H1 (cell line): ENCODE results near the gene ASAP2. TPM values are rescaled to one million over a fixed set of nuclear protein-coding genes. Genes with fewer than 3 reads are reported as not detected.

Source experiments
- CTCF ChIA-PET: fragments of 300-600 bp; sonication (Branson Sonifier 250); formaldehyde crosslinking; loops from one replicate; lab custom pipeline; 2021; ENCODE audit not compliant: partially characterized antibody; lab: Charles Lee
- POLR2A ChIA-PET: fragments of 300-600 bp; sonication (Branson Sonifier 250); formaldehyde crosslinking; loops from one replicate; lab custom pipeline; 2021; ENCODE audit warnings: inconsistent platforms; ENCODE audit not compliant: partially characterized antibody; lab: Charles Lee
- DNase-seq, 2 experiments: peaks; one replicate each; pipeline versions ENCODE4 v3.0.0 to v3.0.0-alpha.2; 2010 to 2022; ENCODE audit warnings: low spot score in 2 of 2, low read depth in 1 of 2, mixed read lengths in 1 of 2
- FAIRE-seq: peaks from 2 replicates; lab custom pipeline; 2011; peaks lifted over from hg19 to GRCh38; lab: Jason Lieb, UNC
- H2AFZ ChIP-seq: 2 replicates; pipeline ENCODE4 v1.8.1; 2012; ENCODE audit warnings: low read length, inconsistent platforms
- H2AK5ac ChIP-seq: 2 replicates; pipeline ENCODE4 v1.6.1; 2013; ENCODE audit warnings: low read depth, low read length
- H2BK120ac ChIP-seq: replicated peaks from 2 replicates; pipeline ENCODE3; 2013; ENCODE audit warnings: low read depth, low read length, inconsistent platforms
- H2BK12ac ChIP-seq: 2 replicates; pipeline ENCODE4 v1.6.1; 2013; ENCODE audit warnings: low read depth, low read length
- H2BK15ac ChIP-seq: 2 replicates; pipeline ENCODE4 v1.6.1; 2013; ENCODE audit warnings: low read length
- H2BK20ac ChIP-seq: 2 replicates; pipeline ENCODE4 v1.6.1; 2013; ENCODE audit warnings: low read length
- H2BK5ac ChIP-seq: 2 replicates; pipeline ENCODE4 v1.6.1; 2013; ENCODE audit warnings: low read depth, low read length
- H3K14ac ChIP-seq: 2 replicates; pipeline ENCODE4 v1.6.1; 2013; ENCODE audit warnings: inconsistent platforms; ENCODE audit not compliant: insufficient read length
- H3K18ac ChIP-seq: 2 replicates; pipeline ENCODE4 v1.6.1; 2013; ENCODE audit warnings: low read length; ENCODE audit errors: extremely low read depth
- H3K23ac ChIP-seq: 2 replicates; pipeline ENCODE4 v1.6.1; 2013; ENCODE audit warnings: inconsistent platforms; ENCODE audit not compliant: insufficient read length
- H3K23me2 ChIP-seq: 2 replicates; pipeline ENCODE4 v1.6.1; 2013; ENCODE audit warnings: low read depth, low read length
- H3K27ac ChIP-seq: 2 replicates; pipeline ENCODE4 v1.6.1; 2011; ENCODE audit warnings: low read depth, low read length, inconsistent platforms
- H3K27me3 ChIP-seq, 4 experiments: replicated peaks in 1 of 4; 1 replicate in 1 of 4; 2 replicates in 3 of 4; pipeline versions ENCODE4 v1.6.1 to v1.8.1; 2011 to 2013; ENCODE audit warnings: low read length in 3 of 4, mild to moderate bottlenecking in 3 of 4, inconsistent platforms in 2 of 4, mixed read lengths in 2 of 4, moderate library complexity in 1 of 4; ENCODE audit not compliant: control insufficient read depth in 3 of 4, insufficient read depth in 3 of 4; ENCODE audit errors: extremely low read depth in 1 of 4
- H3K36me3 ChIP-seq, 4 experiments: 2 replicates each; pipeline versions ENCODE4 v1.6.1 to v1.8.1; 2011 to 2013; ENCODE audit warnings: mild to moderate bottlenecking in 4 of 4, low read length in 3 of 4, moderate library complexity in 2 of 4, control low read depth in 1 of 4, inconsistent platforms in 1 of 4; ENCODE audit not compliant: insufficient read depth in 4 of 4, control insufficient read depth in 2 of 4
- H3K4ac ChIP-seq: replicated peaks from 2 replicates; pipeline ENCODE3; 2013; ENCODE audit warnings: low read length, low read depth, mixed read lengths, inconsistent platforms; ENCODE audit not compliant: insufficient read length
- H3K4me1 ChIP-seq, 4 experiments: replicated peaks in 1 of 4; 1 replicate in 1 of 4; 2 replicates in 3 of 4; pipeline versions ENCODE4 v1.6.1 to v1.8.1; 2011 to 2013; ENCODE audit warnings: low read length in 3 of 4, inconsistent platforms in 2 of 4, mixed read lengths in 1 of 4; ENCODE audit not compliant: insufficient read depth in 4 of 4, control insufficient read depth in 3 of 4
- H3K4me2 ChIP-seq, 2 experiments: 2 replicates each; pipeline versions ENCODE4 v1.6.1 to v1.8.1; 2011 to 2013; ENCODE audit warnings: low read depth in 2 of 2, low read length in 2 of 2, control low read depth in 1 of 2, inconsistent platforms in 1 of 2, mild to moderate bottlenecking in 1 of 2; ENCODE audit not compliant: insufficient read depth in 1 of 2
- H3K4me3 ChIP-seq, 4 experiments: fragments of 200-600, 300-600 bp in 1 of 4; sonication (generic), shearing (Covaris generic), sonication (Bioruptor Twin) in 1 of 4; 2 replicates each; pipeline versions ENCODE4 v1.5.1 to v1.8.1; 2011 to 2016; ENCODE audit warnings: low read length in 4 of 4, low read depth in 3 of 4, control low read depth in 2 of 4, inconsistent platforms in 2 of 4, mild to moderate bottlenecking in 2 of 4, mixed read lengths in 1 of 4, moderate library complexity in 1 of 4; ENCODE audit not compliant: insufficient read depth in 2 of 4; ENCODE audit errors: extremely low read depth in 1 of 4
- H3K56ac ChIP-seq: replicated peaks from 2 replicates; pipeline ENCODE3; 2013; ENCODE audit warnings: low read depth, mild to moderate bottlenecking, mixed read lengths, low read length, inconsistent platforms; ENCODE audit not compliant: insufficient read length
- H3K79me1 ChIP-seq: 2 replicates; pipeline ENCODE4 v1.6.1; 2013; ENCODE audit warnings: low read depth, low read length, control low read depth
- H3K79me2 ChIP-seq, 2 experiments: 2 replicates each; pipeline versions ENCODE4 v1.6.1 to v1.8.1; 2012 to 2013; ENCODE audit warnings: low read length in 2 of 2, mild to moderate bottlenecking in 2 of 2, inconsistent platforms in 1 of 2; ENCODE audit not compliant: insufficient read depth in 2 of 2, control insufficient read depth in 1 of 2
- H3K9ac ChIP-seq, 4 experiments: replicated peaks in 1 of 4; 1 replicate in 1 of 4; 2 replicates in 3 of 4; pipeline versions ENCODE4 v1.6.1 to v1.8.1; 2011 to 2013; ENCODE audit warnings: low read depth in 3 of 4, low read length in 3 of 4, control low read depth in 2 of 4, mild to moderate bottlenecking in 2 of 4, moderate library complexity in 2 of 4, inconsistent platforms in 1 of 4; ENCODE audit errors: extremely low read depth in 1 of 4
- H3K9me3 ChIP-seq, 2 experiments: 2 replicates each; pipeline versions ENCODE4 v1.6.1 to v1.8.1; 2012 to 2013; ENCODE audit warnings: mild to moderate bottlenecking in 2 of 2, moderate library complexity in 2 of 2, control low read depth in 1 of 2, inconsistent platforms in 1 of 2, low read depth in 1 of 2, low read length in 1 of 2, mixed read lengths in 1 of 2; ENCODE audit not compliant: insufficient read depth in 2 of 2
- H4K20me1 ChIP-seq, 2 experiments: replicated peaks in 1 of 2; 2 replicates each; pipeline versions ENCODE3 to v1.8.1; 2011 to 2013; ENCODE audit warnings: inconsistent platforms in 2 of 2, low read length in 2 of 2, mild to moderate bottlenecking in 1 of 2; ENCODE audit not compliant: insufficient read depth in 2 of 2, control insufficient read depth in 1 of 2
- H4K5ac ChIP-seq: 2 replicates; pipeline ENCODE4 v1.6.1; 2013; ENCODE audit warnings: low read length, low read depth, mixed read lengths, inconsistent platforms; ENCODE audit not compliant: insufficient read length
- H4K8ac ChIP-seq: 2 replicates; pipeline ENCODE4 v1.8.0; 2013; ENCODE audit warnings: mild to moderate bottlenecking, moderate library complexity, low read length, inconsistent platforms; ENCODE audit not compliant: insufficient read depth; ENCODE audit errors: extremely low read depth
- H4K91ac ChIP-seq: replicated peaks from 2 replicates; pipeline ENCODE3; 2013; ENCODE audit warnings: low read length, mixed read lengths, inconsistent platforms; ENCODE audit not compliant: insufficient read length
- BRCA1 ChIP-seq: IDR thresholded peaks from 2 replicates; pipeline ENCODE4 v1.6.1; 2012; ENCODE audit warnings: low read depth, low read length, improper control_type of control experiment
- CBX8 ChIP-seq: fragments of 300-800, 300-1000 bp; sonication (generic); IDR thresholded peaks from 2 replicates; pipeline ENCODE4 v1.7.1; 2016; ENCODE audit warnings: low read depth, low read length, borderline replicate concordance
- JUND ChIP-seq: IDR thresholded peaks from 2 replicates; pipeline ENCODE4 v1.6.1; 2011; ENCODE audit warnings: mild to moderate bottlenecking, improper control_type of control experiment, low read length
- KDM1A ChIP-seq: fragments of 200-600, 300-600 bp; sonication (generic); IDR thresholded peaks from 2 replicates; pipeline ENCODE4 v1.7.1; 2016; ENCODE audit warnings: mild to moderate bottlenecking, low read length, borderline replicate concordance
- MAFK ChIP-seq: IDR thresholded peaks from 2 replicates; pipeline ENCODE4 v1.6.1; 2012; ENCODE audit warnings: low read depth, mild to moderate bottlenecking, improper control_type of control experiment, low read length
- POLR2AphosphoS5 ChIP-seq: IDR thresholded peaks from 2 replicates; pipeline ENCODE4 v1.6.1; 2011; ENCODE audit warnings: low read depth, low read length
- POU5F1 ChIP-seq: IDR thresholded peaks from 2 replicates; pipeline ENCODE4 v1.6.1; 2011; ENCODE audit warnings: low read depth, mild to moderate bottlenecking, low read length, moderate library complexity
- SAP30 ChIP-seq: fragments of 300-600 bp; sonication (generic); IDR thresholded peaks from 2 replicates; pipeline ENCODE4 v1.7.1; 2012; ENCODE audit warnings: low read length, moderate library complexity, mild to moderate bottlenecking, inconsistent platforms; ENCODE audit not compliant: insufficient read depth, insufficient replicate concordance
- SIX5 ChIP-seq: IDR thresholded peaks from 2 replicates; pipeline ENCODE4 v1.6.1; 2011; ENCODE audit warnings: mild to moderate bottlenecking, low read depth, low read length
- TAF7 ChIP-seq: optimal IDR thresholded peaks from 2 replicates; pipeline ENCODE3; 2011; ENCODE audit warnings: low read depth, mild to moderate bottlenecking, inconsistent platforms, low read length, moderate library complexity, borderline replicate concordance
- TCF12 ChIP-seq: IDR thresholded peaks from 2 replicates; pipeline ENCODE4 v1.6.1; 2011; ENCODE audit warnings: low read depth, mild to moderate bottlenecking, low read length
- WGBS, 2 experiments: shearing (Covaris generic) in 1 of 2; methylation state at CpG; one replicate each; pipeline versions ENCODE4 v1.1.6 to v1.1.7; 2013 to 2015; ENCODE audit warnings: low lambda C conversion rate in 2 of 2, mixed read lengths in 2 of 2, inconsistent platforms in 1 of 2, low coverage in 1 of 2, missing lambda C conversion rate in 1 of 2; ENCODE audit not compliant: insufficient replicate concordance in 2 of 2, insufficient coverage in 1 of 2, insufficient read length in 1 of 2; ENCODE audit errors: extremely low coverage in 1 of 2, missing lambda C conversion rate in 1 of 2; 5-methylcytosine and 5-hydroxymethylcytosine counted together
- polyA plus RNA-seq, 7 experiments: library from polyadenylated mRNA; depleted of rRNA in 3 of 7; stranded (reverse) in 5 of 7; unstranded in 2 of 7; fragments of >200 nt in 5 of 7; fragments of 200-250 nt in 2 of 7; gene quantifications; 1 replicate in 5 of 7; 2 replicates in 1 of 7; 4 replicates in 1 of 7; pipeline versions ENCODE4 v1.2.1 to v1.2.3, GENCODE V29; 2011 to 2013; ENCODE audit warnings: missing spikeins in 2 of 7, mixed read lengths in 2 of 7
- total RNA-seq: library from RNA; stranded (reverse); fragmentation: NEBNext Ultra II Directional; extraction: Animal tissue kit (Norgen Biotek cat#: 25700); gene quantifications from 2 replicates; pipeline ENCODE4 v1.2.1, GENCODE V29; 2021
- TF ChIP-seq, protein P1 (sequence below): IDR thresholded peaks from 2 replicates; pipeline ENCODE4 v1.6.1; 2012; ENCODE audit warnings: inconsistent platforms

Gene ASAP2
- total and polyA plus RNA-seq, 2 of the 8 experiments (the other 6 are each of a cell fraction or from before 2014, with no cell fraction given), result 10.2 to 18.7 TPM

DNA sequence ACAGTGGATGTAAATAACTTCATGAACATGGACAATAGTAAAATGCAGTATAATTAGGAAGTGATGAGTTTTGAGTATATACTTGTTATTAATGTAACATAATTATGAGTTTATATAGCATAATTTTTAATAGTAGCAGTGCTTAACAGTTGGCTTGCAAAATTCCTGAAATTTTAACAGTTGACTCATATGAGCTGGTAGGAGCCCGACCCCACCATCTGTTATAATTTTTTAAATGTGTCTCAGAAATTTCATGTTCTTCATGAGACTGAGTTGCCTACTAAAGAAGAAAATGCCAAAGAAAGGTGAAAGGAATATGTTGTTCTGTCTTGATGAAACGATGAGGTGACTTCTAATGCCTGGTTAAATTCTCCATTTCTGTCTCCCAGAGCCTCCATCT lies 154.1 kb downstream of the ASAP2 start:
- CTCF ChIA-PET, result no interaction called here
- H2BK12ac ChIP-seq, result no peak overlapping the region
- no peak overlapping the region for H3K4me3 ChIP-seq
- DNase-seq, result no peak
- no peak overlapping the region for H2AFZ ChIP-seq
- H2BK5ac ChIP-seq, result no peak overlapping the region
- no peak overlapping the region for H3K14ac ChIP-seq
- peaks cover 0 to 8% (median 1%) of the 10 kb centered on the region in 4 experiments; a peak in 5 of 8 replicates for H3K36me3 ChIP-seq
- no peak overlapping the region for H4K5ac ChIP-seq
- no peak overlapping the region for H4K91ac ChIP-seq
- no peaks in the 10 kb centered on the region for H3K79me1 ChIP-seq
- no peak overlapping the region for H3K56ac ChIP-seq
- H2BK20ac ChIP-seq, result no peak overlapping the region
- peaks cover 0 to 6% (median 4%) of the 10 kb centered on the region in 4 experiments; a peak in 4 of 7 replicates for H3K4me1 ChIP-seq
- H3K18ac ChIP-seq, result no peak overlapping the region
- no peak for TF ChIP-seq TAF7
- TF ChIP-seq CBX8, result no peak
- TF ChIP-seq JUND, result no peak
- TF ChIP-seq SIX5, result no peak
- no peak for TF ChIP-seq POLR2AphosphoS5
- TF ChIP-seq BRCA1, result no peak
- TF ChIP-seq, protein P1, sequence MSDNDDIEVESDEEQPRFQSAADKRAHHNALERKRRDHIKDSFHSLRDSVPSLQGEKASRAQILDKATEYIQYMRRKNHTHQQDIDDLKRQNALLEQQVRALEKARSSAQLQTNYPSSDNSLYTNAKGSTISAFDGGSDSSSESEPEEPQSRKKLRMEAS, result no peak
- TF ChIP-seq POU5F1, result no peak
- TF ChIP-seq KDM1A, result no peak
- TF ChIP-seq MAFK, result no peak
- TF ChIP-seq SAP30, result no peak
- TF ChIP-seq TCF12, result no peak
- TF ChIP-seq, all 59 proteins: peak for 0
- H3K4ac ChIP-seq, result no peak overlapping the region
- no peak overlapping the region for H2AK5ac ChIP-seq
- POLR2A ChIA-PET, result interaction anchor here (0.6 kb wide), 1 partner anchor 112 kb away, joined by 5 read pairs; no protein-coding TSS in a partner anchor
- no peaks in the 10 kb centered on the region for H3K79me2 ChIP-seq
- 79% methylated on average over 2 of the region's 2 CpGs; no CpG with 5 or more reads in 1 of the 2 experiments for WGBS, 2 experiments
- no peak overlapping the region for H3K27ac ChIP-seq
- H3K23me2 ChIP-seq, result no peaks in the 10 kb centered on the region
- no peak overlapping the region for H2BK120ac ChIP-seq
- H3K9ac ChIP-seq, result no peak overlapping the region
- no peak overlapping the region for H3K23ac ChIP-seq
- no peaks in the 10 kb centered on the region for H4K20me1 ChIP-seq
- no peaks in the 10 kb centered on the region for H3K9me3 ChIP-seq
- H3K27me3 ChIP-seq, result no peaks in the 10 kb centered on the region
- FAIRE-seq, result no peak
- H4K8ac ChIP-seq, result no peak overlapping the region
- no peak overlapping the region for H3K4me2 ChIP-seq
- H2BK15ac ChIP-seq, result no peak overlapping the region
